Stomach smooth muscle (tissue), 2 donors: Measurements from ENCODE around the gene DES.

ENCODE experiments used
- H3K27ac ChIP-seq: one replicate; pipeline ENCODE4 v1.7.0; 2013; ENCODE audit warnings: mild to moderate bottlenecking, low read length, inconsistent platforms
- H3K27me3 ChIP-seq, 2 donors: one replicate each; pipeline ENCODE4 v1.7.0; 2013; ENCODE audit warnings: low read length in 2 of 2; ENCODE audit not compliant: insufficient read depth in 2 of 2, control insufficient read depth in 1 of 2
- H3K36me3 ChIP-seq, 2 donors: one replicate each; pipeline ENCODE4 v1.7.0; 2013; ENCODE audit warnings: low read length in 2 of 2; ENCODE audit not compliant: control insufficient read depth in 2 of 2, insufficient read depth in 2 of 2
- H3K4me1 ChIP-seq: one replicate; pipeline ENCODE4 v1.7.0; 2013; ENCODE audit warnings: low read length; ENCODE audit not compliant: control insufficient read depth, insufficient read depth
- H3K4me3 ChIP-seq, 2 donors: one replicate each; pipeline ENCODE4 v1.7.0; 2013; ENCODE audit warnings: low read length in 2 of 2
- H3K9ac ChIP-seq, 2 donors: one replicate each; pipeline ENCODE4 v1.7.0; 2013; ENCODE audit warnings: low read length in 2 of 2, mild to moderate bottlenecking in 1 of 2
- H3K9me3 ChIP-seq, 2 donors: one replicate each; pipeline ENCODE4 v1.7.0; 2013; ENCODE audit warnings: low read length in 2 of 2; ENCODE audit not compliant: control insufficient read depth in 2 of 2
- donor health status: healthy.
- donor health status: Pancreatic carcinoma.

The DES gene

GRCh38 chr2:219399716-219400478 is 18.3 kb upstream of the DES start:
- Histone ChIP-seq H3K9me3 (no peaks in the 10 kb centered on the region), H3K4me3 (no peak overlapping the region), H3K9ac (no peak overlapping the region), H3K4me1 (peaks cover 22% of the 10 kb centered on the region), H3K27me3 (no peaks in the 10 kb centered on the region), H3K36me3 (no peaks in the 10 kb centered on the region), H3K27ac (no peak overlapping the region)

GRCh38 chr2:219400562-219400961 is 17.6 kb upstream of the DES start:
- H3K27ac ChIP-seq: no peak overlapping the region
- no peaks in the 10 kb centered on the region for H3K36me3 ChIP-seq
- H3K4me1 ChIP-seq: peaks cover 28% of the 10 kb centered on the region
- no peaks in the 10 kb centered on the region for H3K27me3 ChIP-seq
- no peak overlapping the region for H3K9ac ChIP-seq
- H3K9me3 ChIP-seq: no peaks in the 10 kb centered on the region
- no peak overlapping the region for H3K4me3 ChIP-seq

- H3K9ac ChIP-seq: no peak overlapping the region
- no peaks in the 10 kb centered on the region for H3K36me3 ChIP-seq
- H3K9me3 ChIP-seq: no peaks in the 10 kb centered on the region
- H3K27ac ChIP-seq: no peak overlapping the region
- no peaks in the 10 kb centered on the region for H3K27me3 ChIP-seq
- H3K4me3 ChIP-seq: no peak overlapping the region
- H3K4me1 ChIP-seq: peaks cover 38% of the 10 kb centered on the region
Measured at GRCh38 chr2:219401606-219402005, 16.6 kb upstream of the DES start.

GRCh38 chr2:219402665-219403515 is 15.3 kb upstream of the DES start:
- H3K9me3 ChIP-seq: no peaks in the 10 kb centered on the region
- H3K27me3 ChIP-seq: no peaks in the 10 kb centered on the region
- H3K27ac ChIP-seq: no peak overlapping the region
- H3K4me1 ChIP-seq: peaks cover 51% of the 10 kb centered on the region
- no peak overlapping the region for H3K4me3 ChIP-seq
- H3K36me3 ChIP-seq: no peaks in the 10 kb centered on the region
- H3K9ac ChIP-seq: peak overlapping the region in 1 of 2 donors; percentile 56

GRCh38 chr2:219403861-219404260 is 14.3 kb upstream of the DES start:
- no peaks in the 10 kb centered on the region for H3K27me3 ChIP-seq
- H3K4me3 ChIP-seq: peak overlapping the region in 1 of 2 donors; percentile 54
- peaks cover 58% of the 10 kb centered on the region for H3K4me1 ChIP-seq
- H3K9ac ChIP-seq: peak overlapping the region; percentile 21 to 56
- no peaks in the 10 kb centered on the region for H3K36me3 ChIP-seq
- H3K27ac ChIP-seq: peak overlapping the region; percentile 98
- H3K9me3 ChIP-seq: no peaks in the 10 kb centered on the region

GRCh38 chr2:219404291-219404910 is 13.8 kb upstream of the DES start:
- H3K36me3 ChIP-seq: no peaks in the 10 kb centered on the region
- no peaks in the 10 kb centered on the region for H3K9me3 ChIP-seq
- peaks cover 61% of the 10 kb centered on the region for H3K4me1 ChIP-seq
- peak overlapping the region; percentile 56 to 72 for H3K9ac ChIP-seq
- peak overlapping the region; percentile 1 to 54 for H3K4me3 ChIP-seq
- peak overlapping the region; percentile 98 for H3K27ac ChIP-seq
- no peaks in the 10 kb centered on the region for H3K27me3 ChIP-seq

GRCh38 chr2:219404954-219405353 is 13.2 kb upstream of the DES start:
- H3K27me3 ChIP-seq: no peaks in the 10 kb centered on the region
- H3K4me3 ChIP-seq: peak overlapping the region; percentile 1 to 54
- H3K36me3 ChIP-seq: no peaks in the 10 kb centered on the region
- peak overlapping the region; percentile 56 to 72 for H3K9ac ChIP-seq
- peak overlapping the region; percentile 98 for H3K27ac ChIP-seq
- no peaks in the 10 kb centered on the region for H3K9me3 ChIP-seq
- peaks cover 67% of the 10 kb centered on the region for H3K4me1 ChIP-seq

- H3K27me3 ChIP-seq: no peaks in the 10 kb centered on the region
- H3K9me3 ChIP-seq: no peaks in the 10 kb centered on the region
- H3K4me1 ChIP-seq: peaks cover 67% of the 10 kb centered on the region
- H3K36me3 ChIP-seq: no peaks in the 10 kb centered on the region
- peak overlapping the region; percentile 1 to 55 for H3K4me3 ChIP-seq
- peak overlapping the region; percentile 98 for H3K27ac ChIP-seq
- H3K9ac ChIP-seq: peak overlapping the region; percentile 56 to 72
Measured at GRCh38 chr2:219405451-219405850, 12.7 kb upstream of the DES start.

- Histone ChIP-seq H3K27me3 (no peaks in the 10 kb centered on the region), H3K9ac (peak overlapping the region; percentile 56 to 72), H3K9me3 (no peaks in the 10 kb centered on the region), H3K36me3 (no peaks in the 10 kb centered on the region), H3K4me3 (peak overlapping the region; percentile 22 to 55), H3K27ac (peak overlapping the region; percentile 98), H3K4me1 (peaks cover 67% of the 10 kb centered on the region)
Measured at GRCh38 chr2:219405958-219406860, 12.0 kb upstream of the DES start.

GRCh38 chr2:219406861-219407230 is 11.3 kb upstream of the DES start:
- H3K9me3 ChIP-seq: peaks cover 0 to 3% of the 10 kb centered on the region in 2 donors
- peaks cover 67% of the 10 kb centered on the region for H3K4me1 ChIP-seq
- no peaks in the 10 kb centered on the region for H3K27me3 ChIP-seq
- peak overlapping the region; percentile 98 for H3K27ac ChIP-seq
- H3K9ac ChIP-seq: peak overlapping the region; percentile 72 to 88
- H3K4me3 ChIP-seq: peak overlapping the region; percentile 22 to 55
- no peaks in the 10 kb centered on the region for H3K36me3 ChIP-seq
